T-helper 1 cell treated with Interleukin-12 subunit alpha and Interleukin-12 subunit beta and Interleukin-4 antibody, amounts not matched to agents 30 μg/mL and 1 μg/mL, for 36 hours (primary cell): ENCODE measurements around the gene S1PR2.
"Not testable (repeated sequence)": the region's sequence is repeated elsewhere in the genome, so short reads cannot be mapped to it uniquely, and the experiment has no call there.

Source experiments
- H3K27ac Mint-ChIP-seq: one replicate; pipeline ENCODE4 v1.8.0; 2021; ENCODE audit warnings: mild to moderate bottlenecking, mixed read lengths
- H3K27me3 Mint-ChIP-seq: one replicate; pipeline ENCODE4 v1.8.0; 2021; ENCODE audit warnings: low read depth, mixed read lengths
- H3K36me3 Mint-ChIP-seq: one replicate; pipeline ENCODE4 v1.8.0; 2021; ENCODE audit warnings: low read depth, mixed read lengths
- H3K4me1 Mint-ChIP-seq: one replicate; pipeline ENCODE4 v1.8.0; 2021; ENCODE audit warnings: low read depth, mixed read lengths
- H3K4me3 Mint-ChIP-seq: one replicate; pipeline ENCODE4 v1.8.0; 2021; ENCODE audit warnings: mild to moderate bottlenecking, moderate library complexity, mixed read lengths
- H3K9me3 Mint-ChIP-seq: one replicate; pipeline ENCODE4 v1.8.0; 2021; ENCODE audit warnings: mixed read lengths

Gene S1PR2

DNA sequence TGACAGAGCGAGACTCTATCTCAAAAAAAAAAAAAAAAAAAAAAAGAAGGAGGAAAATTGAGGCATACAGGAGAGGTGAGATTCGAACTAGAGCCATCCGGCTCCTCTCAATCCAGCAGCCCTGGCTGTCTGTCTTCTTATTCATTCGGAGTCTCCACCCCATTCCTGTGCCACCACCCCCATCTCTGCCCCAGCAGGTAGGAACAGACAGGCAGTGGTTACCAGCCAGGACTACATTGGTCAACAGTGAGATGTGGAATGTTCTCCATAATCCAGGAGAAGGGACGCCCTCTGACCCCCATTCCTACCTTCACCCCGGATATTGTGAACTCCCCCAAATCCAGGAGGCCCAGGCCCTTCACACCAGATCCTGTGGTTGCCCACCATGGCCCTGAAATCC, 6.6 kb upstream of the S1PR2 start:
- no peaks in the 10 kb centered on the region for H3K9me3 Mint-ChIP-seq
- no peaks in the 10 kb centered on the region for H3K27me3 Mint-ChIP-seq
- H3K4me1 Mint-ChIP-seq: peaks cover 14% of the 10 kb centered on the region
- no peak overlapping the region for H3K27ac Mint-ChIP-seq
- H3K4me3 Mint-ChIP-seq: no peak overlapping the region
- H3K36me3 Mint-ChIP-seq: peaks cover 3% of the 10 kb centered on the region

GRCh38 chr19:10235409-10235808, 4.3 kb upstream of the S1PR2 start:
- Mint-ChIP-seq H3K4me1 (peaks cover 16% of the 10 kb centered on the region), H3K27ac (peak overlapping the region; percentile 69)
- not testable (repeated sequence) for H3K9me3 Mint-ChIP-seq, H3K4me3 Mint-ChIP-seq, H3K27me3 Mint-ChIP-seq, H3K36me3 Mint-ChIP-seq

DNA sequence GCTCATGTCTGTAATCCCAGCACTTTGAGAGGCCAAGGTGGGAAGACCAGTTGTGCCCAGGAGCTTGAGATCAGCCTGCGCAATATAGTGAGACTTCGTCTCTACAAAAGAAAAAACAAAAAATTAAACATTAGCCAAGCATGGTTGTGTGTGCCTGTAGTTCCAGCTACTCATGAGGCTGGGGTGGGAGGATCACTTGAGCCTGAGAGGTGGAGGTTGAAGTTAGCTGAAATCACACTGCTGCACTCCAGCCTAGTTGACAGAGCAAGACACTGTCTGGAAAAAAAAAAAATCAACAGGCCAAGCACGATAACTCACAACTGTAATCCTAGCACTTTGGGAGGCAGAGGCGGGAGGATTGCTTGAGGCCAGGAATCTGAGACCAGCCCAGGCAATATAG, 3.9 kb upstream of the S1PR2 start:
- Mint-ChIP-seq H3K4me1 (peaks cover 16% of the 10 kb centered on the region), H3K4me3 (no peak overlapping the region), H3K9me3 (no peaks in the 10 kb centered on the region), H3K27ac (peak overlapping the region; percentile 69), H3K27me3 (no peaks in the 10 kb centered on the region), H3K36me3 (peaks cover 3% of the 10 kb centered on the region)

GRCh38 chr19:10233946-10234345, 2.8 kb upstream of the S1PR2 start:
- Mint-ChIP-seq H3K36me3 (peaks cover 3% of the 10 kb centered on the region), H3K27ac (no peak overlapping the region), H3K4me1 (peaks cover 22% of the 10 kb centered on the region), H3K4me3 (no peak overlapping the region), H3K27me3 (no peaks in the 10 kb centered on the region), H3K9me3 (no peaks in the 10 kb centered on the region)

DNA sequence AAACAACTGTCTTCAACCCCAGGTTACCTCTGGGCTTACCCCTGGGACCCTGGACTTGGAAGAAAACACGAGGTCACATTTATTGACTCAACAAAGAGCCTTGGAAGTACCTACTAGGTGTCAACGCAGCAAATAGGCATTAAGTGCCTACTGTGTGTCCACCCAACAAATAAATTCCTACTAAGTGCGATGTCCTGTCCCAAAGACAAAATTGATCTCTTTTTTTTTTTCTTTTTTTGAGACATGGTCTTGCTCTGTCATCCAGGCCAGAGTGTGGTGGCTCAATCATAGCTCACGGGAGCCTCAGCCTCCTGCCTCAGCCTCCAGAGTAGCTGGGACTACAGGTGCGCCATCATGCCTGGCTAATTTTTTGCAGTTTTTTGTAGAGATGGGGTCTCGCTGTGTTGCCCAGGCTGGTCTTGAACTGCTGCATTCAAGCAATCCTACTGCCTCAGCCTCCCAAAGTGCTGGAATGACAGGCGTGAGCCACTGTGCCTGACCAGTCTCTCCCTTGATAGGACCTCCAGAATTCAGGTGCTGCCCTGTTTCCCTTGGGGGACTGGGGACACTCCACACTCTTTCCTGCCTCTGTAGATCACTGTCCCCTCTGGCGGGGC, 589 bp upstream of the S1PR2 start:
- peak overlapping the region; percentile 61 for H3K27ac Mint-ChIP-seq
- peaks cover 22% of the 10 kb centered on the region for H3K4me1 Mint-ChIP-seq
- peak overlapping the region; percentile 71 for H3K4me3 Mint-ChIP-seq
- no peaks in the 10 kb centered on the region for H3K27me3 Mint-ChIP-seq
- no peaks in the 10 kb centered on the region for H3K9me3 Mint-ChIP-seq
- peaks cover 3% of the 10 kb centered on the region for H3K36me3 Mint-ChIP-seq

DNA sequence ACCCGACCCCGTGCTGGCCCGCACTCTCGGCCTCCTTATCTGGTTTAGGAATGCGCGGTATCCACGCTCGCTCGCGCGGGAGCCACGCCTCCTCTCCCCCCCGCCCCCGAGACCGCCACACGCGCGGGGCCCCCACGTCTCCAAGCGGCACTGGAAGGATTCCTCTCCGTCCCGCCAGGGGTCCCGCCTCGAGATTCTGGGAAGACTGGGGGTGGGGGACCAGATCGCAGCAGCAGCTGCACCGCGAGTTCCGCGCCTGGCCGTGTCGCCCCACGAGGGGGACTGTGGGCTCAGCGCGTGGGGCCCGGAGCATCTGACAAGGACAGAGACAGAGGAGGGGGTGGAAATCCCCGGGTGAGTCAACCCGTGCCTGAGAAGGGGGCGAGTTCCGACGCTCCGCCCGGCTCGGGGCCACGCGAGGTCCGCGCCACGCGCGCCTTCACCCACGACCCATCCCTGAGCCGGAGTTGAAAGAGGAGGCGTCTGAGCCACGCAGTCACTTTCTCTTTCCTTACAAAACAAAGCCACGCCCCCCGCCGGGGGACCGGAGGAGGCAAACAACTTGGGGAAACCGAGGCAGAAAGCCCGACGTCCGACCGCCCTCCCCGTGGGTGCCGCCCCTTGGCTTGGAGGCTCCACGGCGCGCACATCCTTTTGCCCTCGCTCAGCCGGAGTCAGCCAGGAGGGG, 814 bp downstream of the S1PR2 start:
- no peaks in the 10 kb centered on the region for H3K27me3 Mint-ChIP-seq
- peak overlapping the region; percentile 86 for H3K4me3 Mint-ChIP-seq

GRCh38 chr19:10228920-10229319, 2.2 kb downstream of the S1PR2 start:
- peaks cover 9% of the 10 kb centered on the region for H3K4me1 Mint-ChIP-seq
- H3K27ac Mint-ChIP-seq: peak overlapping the region; percentile 26
- H3K36me3 Mint-ChIP-seq: no peaks in the 10 kb centered on the region
- peak overlapping the region; percentile 51 for H3K4me3 Mint-ChIP-seq
- no peaks in the 10 kb centered on the region for H3K27me3 Mint-ChIP-seq
- H3K9me3 Mint-ChIP-seq: no peaks in the 10 kb centered on the region

More for the DNA sequence above, 814 bp downstream of the S1PR2 start:
- Mint-ChIP-seq H3K36me3 (no peaks in the 10 kb centered on the region), H3K9me3 (no peaks in the 10 kb centered on the region), H3K4me1 (peaks cover 13% of the 10 kb centered on the region), H3K27ac (peak overlapping the region; percentile 75)

- H3K36me3 Mint-ChIP-seq: no peaks in the 10 kb centered on the region
- no peaks in the 10 kb centered on the region for H3K27me3 Mint-ChIP-seq
- H3K4me3 Mint-ChIP-seq: no peak overlapping the region
- no peaks in the 10 kb centered on the region for H3K9me3 Mint-ChIP-seq
- no peak overlapping the region for H3K27ac Mint-ChIP-seq
- H3K4me1 Mint-ChIP-seq: peaks cover 9% of the 10 kb centered on the region
Observed at GRCh38 chr19:10228393-10228792, 2.7 kb downstream of the S1PR2 start.

DNA sequence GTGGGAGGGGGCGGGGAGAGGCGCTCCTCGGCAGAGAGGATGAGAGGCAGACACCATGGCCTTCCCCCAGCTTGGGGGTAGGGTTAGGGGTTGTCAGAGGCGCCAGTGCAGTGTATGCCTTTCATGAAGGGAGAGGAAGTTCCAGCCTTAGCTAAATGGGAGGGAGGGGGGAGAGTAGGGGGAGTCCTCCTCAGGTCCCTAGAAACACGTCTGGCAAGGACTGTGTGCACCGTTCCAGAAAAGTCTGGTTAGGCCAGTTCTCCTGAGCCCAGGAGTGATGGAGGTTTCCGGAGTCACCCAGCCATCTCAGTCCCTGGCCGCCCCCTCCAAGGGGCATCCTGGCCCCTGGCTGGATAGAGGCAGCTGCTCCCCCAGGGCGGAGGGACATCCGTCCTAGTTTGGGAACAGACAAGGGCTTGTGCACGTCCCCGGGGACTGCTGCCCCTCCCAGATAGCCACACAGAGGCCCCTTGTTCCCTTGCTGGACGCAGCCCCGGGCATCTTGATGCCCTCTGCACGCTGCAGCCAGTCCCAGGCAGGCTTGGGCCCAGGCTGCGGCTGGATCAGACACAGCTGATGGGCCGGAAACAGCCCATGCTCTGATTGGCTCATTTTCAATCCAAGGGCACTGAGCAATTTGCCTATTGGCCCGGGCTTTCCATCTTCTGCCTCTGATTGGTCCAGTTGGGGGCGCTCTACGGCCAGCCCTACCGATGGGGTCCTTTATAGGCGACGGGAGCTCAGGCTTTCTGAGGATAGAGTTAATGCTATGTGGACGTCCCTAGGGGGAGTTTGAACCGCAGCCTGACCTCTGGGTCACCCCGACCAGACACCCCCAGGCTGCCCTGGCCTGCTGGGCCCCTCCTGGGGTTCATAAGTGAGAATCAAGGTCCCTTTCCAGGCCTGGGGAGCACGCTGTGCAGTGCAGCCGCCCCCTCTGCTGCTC, 3.8 kb downstream of the S1PR2 start:
- Mint-ChIP-seq H3K36me3 (no peaks in the 10 kb centered on the region), H3K4me3 (no peak overlapping the region), H3K4me1 (peaks cover 9% of the 10 kb centered on the region), H3K9me3 (no peaks in the 10 kb centered on the region), H3K27me3 (no peaks in the 10 kb centered on the region), H3K27ac (no peak overlapping the region)

DNA sequence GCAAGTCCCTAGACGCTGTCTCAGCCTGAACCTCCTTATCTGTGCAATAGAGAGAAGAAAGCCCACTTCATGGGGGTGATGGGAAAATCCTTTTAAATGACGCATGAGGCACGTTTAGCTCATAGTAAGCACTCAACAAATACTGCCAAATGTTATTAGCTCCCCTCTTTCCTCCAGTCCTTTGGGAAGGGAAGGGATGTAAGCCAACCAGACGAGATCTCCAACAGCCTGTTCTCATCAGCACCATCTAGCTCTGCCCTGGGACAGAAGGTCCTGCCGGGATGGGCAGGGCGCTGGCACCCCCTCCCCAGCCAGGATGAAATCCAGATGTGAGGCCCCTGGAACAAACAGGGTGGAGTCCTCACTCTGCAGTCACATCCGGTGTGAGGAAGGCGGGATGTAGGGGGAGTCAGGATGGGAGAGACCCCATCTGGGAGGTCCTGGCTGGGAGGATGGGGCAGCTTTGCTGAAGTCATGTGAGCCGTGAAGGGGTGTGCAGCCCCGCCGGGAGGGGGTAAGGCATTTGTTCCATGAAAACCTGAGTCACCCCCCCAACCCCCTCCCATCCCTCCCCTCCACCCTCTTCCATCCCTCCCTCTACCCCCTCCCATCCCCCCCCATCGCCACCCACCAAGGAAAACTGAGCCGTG, 4.6 kb downstream of the S1PR2 start:
- Mint-ChIP-seq H3K4me3 (no peak overlapping the region), H3K4me1 (peaks cover 8% of the 10 kb centered on the region), H3K9me3 (no peaks in the 10 kb centered on the region), H3K27me3 (no peaks in the 10 kb centered on the region), H3K36me3 (no peaks in the 10 kb centered on the region), H3K27ac (no peak overlapping the region)

DNA sequence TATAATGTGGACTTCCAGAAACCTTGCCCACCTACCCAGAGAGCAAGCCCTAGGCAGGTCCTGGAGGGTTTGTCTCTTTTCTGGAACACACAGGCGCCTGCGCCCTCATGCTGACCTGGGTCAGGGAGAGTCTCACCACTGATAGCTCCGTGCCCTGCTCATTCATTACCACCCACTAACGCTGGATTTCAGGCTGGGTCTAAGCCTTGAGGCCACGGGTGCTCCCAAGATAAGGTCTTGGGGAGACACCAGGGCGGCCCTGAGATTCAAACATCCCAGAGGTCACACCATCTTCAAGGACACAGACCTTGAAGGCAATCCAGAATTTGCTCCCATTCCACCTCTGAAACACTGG, 5.1 kb downstream of the S1PR2 start:
- Mint-ChIP-seq H3K36me3 (no peaks in the 10 kb centered on the region), H3K27me3 (no peaks in the 10 kb centered on the region), H3K4me1 (peaks cover 8% of the 10 kb centered on the region), H3K4me3 (no peak overlapping the region), H3K9me3 (no peaks in the 10 kb centered on the region), H3K27ac (peak overlapping the region; percentile 57)

DNA sequence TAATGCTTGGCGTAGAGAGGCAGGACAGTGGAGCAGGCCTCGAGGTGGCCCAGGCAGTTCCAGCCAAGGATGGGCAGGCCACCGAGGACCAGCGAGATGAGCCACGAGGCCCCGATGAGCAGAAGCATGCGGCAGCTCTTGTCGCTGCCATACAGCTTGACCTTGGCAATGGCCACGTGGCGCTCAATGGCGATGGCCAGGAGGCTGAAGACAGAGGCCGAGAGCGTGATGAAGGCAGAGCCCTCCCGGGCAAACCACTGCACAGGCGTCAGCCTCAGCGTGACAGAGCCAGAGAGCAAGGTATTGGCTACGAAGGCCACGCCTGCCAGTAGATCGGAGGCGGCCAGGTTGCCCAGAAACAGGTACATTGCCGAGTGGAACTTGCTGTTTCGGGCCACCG, 6.8 kb downstream of the S1PR2 start:
- H3K4me1 Mint-ChIP-seq: peaks cover 11% of the 10 kb centered on the region
- no peaks in the 10 kb centered on the region for H3K9me3 Mint-ChIP-seq
- no peaks in the 10 kb centered on the region for H3K36me3 Mint-ChIP-seq
- H3K27ac Mint-ChIP-seq: no peak overlapping the region
- H3K27me3 Mint-ChIP-seq: no peaks in the 10 kb centered on the region
- H3K4me3 Mint-ChIP-seq: no peak overlapping the region

- Mint-ChIP-seq H3K4me1 (peaks cover 11% of the 10 kb centered on the region), H3K27ac (no peak overlapping the region), H3K27me3 (no peaks in the 10 kb centered on the region), H3K9me3 (no peaks in the 10 kb centered on the region), H3K4me3 (no peak overlapping the region), H3K36me3 (no peaks in the 10 kb centered on the region)
Observed at GRCh38 chr19:10223488-10224213, 7.5 kb downstream of the S1PR2 start.
